Measurements from ENCODE around the gene RNF167.

Gene RNF167

DNA sequence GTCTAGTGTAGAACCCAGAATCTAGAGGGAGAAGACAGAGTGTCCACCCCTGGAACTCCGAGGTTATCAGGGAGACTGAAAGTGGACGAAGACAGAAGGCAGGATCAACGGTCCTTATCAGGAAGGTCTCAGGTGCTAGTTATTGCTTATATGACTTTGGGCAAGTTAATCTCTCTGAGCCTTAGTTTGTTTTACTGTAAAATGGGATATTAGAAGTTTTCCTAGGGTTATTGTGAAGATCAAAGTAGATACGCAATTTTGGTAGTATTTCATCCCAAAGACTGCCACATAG is 1.2 kb downstream of the RNF167 start:
- no peak for DNase-seq
- no peak overlapping the region for H2AFZ ChIP-seq (ENCODE audit: low read length)
- no peak for TF ChIP-seq EZH2phosphoT487 (IDR thresholded peaks at IDR 0.05; ENCODE audit: low read length)
- TF ChIP-seq EZH2 (optimal IDR thresholded peaks at IDR 0.05; ENCODE audit: low read depth, low read length) = no peak
- TF ChIP-seq, protein P1, sequence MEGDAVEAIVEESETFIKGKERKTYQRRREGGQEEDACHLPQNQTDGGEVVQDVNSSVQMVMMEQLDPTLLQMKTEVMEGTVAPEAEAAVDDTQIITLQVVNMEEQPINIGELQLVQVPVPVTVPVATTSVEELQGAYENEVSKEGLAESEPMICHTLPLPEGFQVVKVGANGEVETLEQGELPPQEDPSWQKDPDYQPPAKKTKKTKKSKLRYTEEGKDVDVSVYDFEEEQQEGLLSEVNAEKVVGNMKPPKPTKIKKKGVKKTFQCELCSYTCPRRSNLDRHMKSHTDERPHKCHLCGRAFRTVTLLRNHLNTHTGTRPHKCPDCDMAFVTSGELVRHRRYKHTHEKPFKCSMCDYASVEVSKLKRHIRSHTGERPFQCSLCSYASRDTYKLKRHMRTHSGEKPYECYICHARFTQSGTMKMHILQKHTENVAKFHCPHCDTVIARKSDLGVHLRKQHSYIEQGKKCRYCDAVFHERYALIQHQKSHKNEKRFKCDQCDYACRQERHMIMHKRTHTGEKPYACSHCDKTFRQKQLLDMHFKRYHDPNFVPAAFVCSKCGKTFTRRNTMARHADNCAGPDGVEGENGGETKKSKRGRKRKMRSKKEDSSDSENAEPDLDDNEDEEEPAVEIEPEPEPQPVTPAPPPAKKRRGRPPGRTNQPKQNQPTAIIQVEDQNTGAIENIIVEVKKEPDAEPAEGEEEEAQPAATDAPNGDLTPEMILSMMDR (IDR thresholded peaks at IDR 0.05; ENCODE audit: low read length) = no peak
- peak overlapping the region; percentile 91; the same call in 1 of the 2 replicates for H3K27ac ChIP-seq (ENCODE audit: low read length)
- H3K4me3 ChIP-seq (ENCODE audit: low read length) = peak overlapping the region; percentile 78
- peak overlapping the region; percentile 96 for H3K4me2 ChIP-seq (ENCODE audit: low read depth, low read length)
- no peaks in the 10 kb centered on the region for H3K9me3 ChIP-seq (replicated peaks; ENCODE audit: insufficient read depth, low read length)
- H3K4me1 ChIP-seq (ENCODE audit: low read length) = peaks cover 40% of the 10 kb centered on the region
- H3K36me3 ChIP-seq (replicated peaks; ENCODE audit: insufficient read depth, low read length) = no peaks in the 10 kb centered on the region
- peaks cover 55% of the 10 kb centered on the region for H3F3A ChIP-seq (ENCODE audit: insufficient read depth, low read length)
- peaks cover 85% of the 10 kb centered on the region for H3K79me2 ChIP-seq (ENCODE audit: low read length)
- peaks cover 18% of the 10 kb centered on the region for H4K20me1 ChIP-seq (ENCODE audit: insufficient read depth, low read length)
- H3K9me2 ChIP-seq (replicated peaks; ENCODE audit: insufficient read depth, low read length) = no peaks in the 10 kb centered on the region
- H3K9ac ChIP-seq (ENCODE audit: low read length) = peak overlapping the region; percentile 95
- no peaks in the 10 kb centered on the region for H3K27me3 ChIP-seq (replicated peaks; ENCODE audit: insufficient read depth, low read length)

DNA sequence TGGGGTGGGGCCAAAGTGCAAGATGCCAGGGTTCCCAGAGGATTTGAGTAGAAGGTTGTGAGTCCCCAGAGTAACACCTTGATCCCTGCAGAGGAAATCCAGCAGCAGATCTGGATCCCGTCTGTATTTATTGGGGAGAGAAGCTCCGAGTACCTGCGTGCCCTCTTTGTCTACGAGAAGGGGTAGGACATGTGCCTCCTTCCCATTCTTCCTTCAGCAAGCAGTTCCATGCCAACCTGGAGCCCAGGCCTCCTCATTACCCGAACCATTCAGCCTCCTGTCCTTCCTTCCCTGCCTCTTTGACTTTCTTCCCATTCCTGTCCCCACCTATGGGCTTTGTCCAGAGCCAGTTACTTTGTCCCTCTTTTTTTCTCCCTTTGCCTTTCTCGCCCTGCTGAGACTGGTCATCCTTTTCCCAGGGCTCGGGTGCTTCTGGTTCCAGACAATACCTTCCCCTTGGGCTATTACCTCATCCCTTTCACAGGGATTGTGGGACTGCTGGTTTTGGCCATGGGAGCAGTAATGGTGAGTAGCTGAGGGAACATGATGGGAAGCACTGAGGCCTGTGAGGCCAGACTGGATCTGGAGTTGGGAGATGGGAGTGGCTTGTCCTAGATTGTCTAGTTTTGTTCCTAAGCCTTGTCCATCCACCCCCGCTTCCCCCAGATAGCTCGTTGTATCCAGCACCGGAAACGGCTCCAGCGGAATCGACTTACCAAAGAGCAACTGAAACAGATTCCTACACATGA is 2.9 kb downstream of the RNF167 start:
- H2AFZ ChIP-seq (ENCODE audit: low read length) = no peak overlapping the region
- TF ChIP-seq EZH2 (optimal IDR thresholded peaks at IDR 0.05; ENCODE audit: low read depth, low read length) (no peak), EZH2phosphoT487 (IDR thresholded peaks at IDR 0.05; ENCODE audit: low read length) (no peak)
- TF ChIP-seq, protein P1 (IDR thresholded peaks at IDR 0.05; ENCODE audit: low read length) = no peak
- peaks cover 95% of the 10 kb centered on the region for H3K79me2 ChIP-seq (ENCODE audit: low read length)
- H3K4me2 ChIP-seq (ENCODE audit: low read depth, low read length) = no peak overlapping the region
- H3K4me1 ChIP-seq (ENCODE audit: low read length) = peaks cover 44% of the 10 kb centered on the region
- no peaks in the 10 kb centered on the region for H3K27me3 ChIP-seq (replicated peaks; ENCODE audit: insufficient read depth, low read length)
- peaks cover 68% of the 10 kb centered on the region for H3F3A ChIP-seq (ENCODE audit: insufficient read depth, low read length)
- H3K36me3 ChIP-seq (replicated peaks; ENCODE audit: insufficient read depth, low read length) = no peaks in the 10 kb centered on the region
- no peak overlapping the region for H3K4me3 ChIP-seq (ENCODE audit: low read length)
- H3K9me2 ChIP-seq (replicated peaks; ENCODE audit: insufficient read depth, low read length) = no peaks in the 10 kb centered on the region
- H3K9ac ChIP-seq (ENCODE audit: low read length) = no peak overlapping the region
- no peak overlapping the region for H3K27ac ChIP-seq (ENCODE audit: low read length)
- peaks cover 28% of the 10 kb centered on the region for H4K20me1 ChIP-seq (ENCODE audit: insufficient read depth, low read length)
- H3K9me3 ChIP-seq (replicated peaks; ENCODE audit: insufficient read depth, low read length) = no peaks in the 10 kb centered on the region
- no peak for DNase-seq

DNA sequence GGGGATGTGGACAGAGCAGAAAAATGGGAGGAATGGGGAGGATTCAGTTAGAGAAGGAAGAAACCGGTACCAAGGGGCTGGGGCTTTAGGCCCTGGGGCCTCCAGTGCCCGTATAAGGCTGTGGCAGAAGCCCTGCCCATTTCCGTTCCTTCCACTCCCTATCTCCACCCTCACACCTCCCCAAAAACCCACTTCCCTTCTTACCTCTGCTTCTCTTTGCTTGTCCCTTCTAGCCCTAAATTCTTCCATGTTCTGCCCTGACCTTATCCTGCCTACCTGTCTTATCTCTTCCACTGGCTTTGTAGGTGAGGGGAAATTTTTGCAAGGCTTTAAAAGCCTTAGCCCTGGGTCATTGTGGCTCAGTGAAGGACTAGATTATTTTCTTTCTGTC is 4.1 kb downstream of the RNF167 start:
- Histone ChIP-seq H4K20me1 (ENCODE audit: insufficient read depth, low read length) (peaks cover 28% of the 10 kb centered on the region), H3K9me2 (replicated peaks; ENCODE audit: insufficient read depth, low read length) (no peaks in the 10 kb centered on the region), H3F3A (ENCODE audit: insufficient read depth, low read length) (peaks cover 79% of the 10 kb centered on the region), H2AFZ (ENCODE audit: low read length) (no peak overlapping the region), H3K4me3 (ENCODE audit: low read length) (no peak overlapping the region), H3K4me2 (ENCODE audit: low read depth, low read length) (peak overlapping the region; percentile 95; the same call in 1 of the 2 replicates), H3K9me3 (replicated peaks; ENCODE audit: insufficient read depth, low read length) (no peaks in the 10 kb centered on the region), H3K79me2 (ENCODE audit: low read length) (peaks cover 86% of the 10 kb centered on the region), H3K36me3 (replicated peaks; ENCODE audit: insufficient read depth, low read length) (no peaks in the 10 kb centered on the region), H3K27me3 (replicated peaks; ENCODE audit: insufficient read depth, low read length) (no peaks in the 10 kb centered on the region), H3K4me1 (ENCODE audit: low read length) (peaks cover 35% of the 10 kb centered on the region), H3K27ac (ENCODE audit: low read length) (peak overlapping the region; percentile 55; the same call in 1 of the 2 replicates), H3K9ac (ENCODE audit: low read length) (no peak overlapping the region)
- TF ChIP-seq, protein P1 (IDR thresholded peaks at IDR 0.05; ENCODE audit: low read length) = no peak
- no peak for TF ChIP-seq EZH2 (optimal IDR thresholded peaks at IDR 0.05; ENCODE audit: low read depth, low read length)
- no peak for TF ChIP-seq EZH2phosphoT487 (IDR thresholded peaks at IDR 0.05; ENCODE audit: low read length)
- DNase-seq = no peak

Measured in MM.1S (cell line).